ENCODE measurements around the gene STT3B. TPM values are rescaled to one million over a fixed set of nuclear protein-coding genes. Genes with fewer than 3 reads are reported as not detected.

The STT3B gene
- total RNA-seq, 1 experiment from 2014 or later, result 155 TPM

DNA sequence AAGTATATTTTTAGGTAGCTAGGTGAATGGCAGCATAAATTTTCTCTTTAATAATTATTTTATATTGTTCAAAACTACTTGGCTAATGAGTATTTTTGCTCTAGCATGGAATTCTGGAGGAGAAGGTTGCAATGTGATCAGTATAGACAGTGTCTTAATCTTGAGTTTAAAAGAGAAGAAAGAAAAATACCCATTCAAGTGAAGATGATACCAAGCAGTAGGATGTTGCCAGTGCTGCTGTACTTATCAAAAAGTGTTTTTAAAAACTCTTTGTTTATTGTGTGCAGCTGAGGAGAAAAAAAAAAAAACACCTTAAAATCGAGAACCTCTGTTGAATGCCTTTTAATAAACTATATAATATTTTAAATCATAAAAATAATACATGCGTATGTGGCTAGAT is 47.9 kb downstream of the STT3B start:
- H2AFZ ChIP-seq, result no peak overlapping the region
- POLR2A ChIA-PET (ENCODE audit: unreplicated experiment), result interaction anchor here (0.9 kb wide), 1 partner anchor 12 kb away, joined by 13 read pairs; no protein-coding TSS in a partner anchor
- DNase-seq, result no peak

DNA sequence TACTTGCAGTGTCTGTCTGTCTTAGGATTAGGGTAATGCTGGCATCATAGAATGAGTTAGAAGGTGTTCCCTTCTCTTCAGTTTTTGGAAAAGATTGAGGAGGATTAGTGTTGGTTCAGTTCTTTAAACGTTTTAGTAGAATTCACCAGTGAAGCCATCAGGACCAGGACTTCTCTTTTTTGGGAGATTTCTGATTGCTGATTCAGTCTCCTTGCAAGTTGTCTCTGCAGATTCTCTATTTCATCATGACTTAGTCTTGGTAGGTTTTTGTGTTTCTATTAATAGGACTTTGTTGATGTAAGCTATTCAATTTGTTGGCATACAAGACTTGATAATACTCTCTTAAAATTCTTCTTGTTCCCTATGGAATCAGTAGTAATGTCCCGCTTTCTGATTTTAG is 48.9 kb downstream of the STT3B start:
- no peaks in the 10 kb centered on the region for H3K36me3 ChIP-seq (ENCODE audit: low read depth)
- no peak for DNase-seq
- CTCF ChIA-PET, result no interaction called here
- H3K27ac ChIP-seq, result no peak overlapping the region
- BruUV-seq (replicated peaks), result no TSS peak
- no peaks in the 10 kb centered on the region for H3K27me3 ChIP-seq (ENCODE audit: insufficient read depth, low read depth)
- H3K4me2 ChIP-seq, result no peak overlapping the region
- no peaks in the 10 kb centered on the region for H3K4me1 ChIP-seq (replicated peaks; ENCODE audit: insufficient read depth)
- POLR2A ChIA-PET (ENCODE audit: unreplicated experiment), result no interaction called here
- intact Hi-C loops (cut with micrococcal nuclease; ENCODE audit: unreplicated experiment), result no loop called here
- H3F3A ChIP-seq (ENCODE audit: insufficient read depth, low read depth), result no peaks in the 10 kb centered on the region
- H3K9me3 ChIP-seq (ENCODE audit: insufficient read depth, low read depth), result no peaks in the 10 kb centered on the region
- peaks cover 32% of the 10 kb centered on the region for H3K79me2 ChIP-seq (ENCODE audit: low read depth)
- TF ChIP-seq, protein P1, sequence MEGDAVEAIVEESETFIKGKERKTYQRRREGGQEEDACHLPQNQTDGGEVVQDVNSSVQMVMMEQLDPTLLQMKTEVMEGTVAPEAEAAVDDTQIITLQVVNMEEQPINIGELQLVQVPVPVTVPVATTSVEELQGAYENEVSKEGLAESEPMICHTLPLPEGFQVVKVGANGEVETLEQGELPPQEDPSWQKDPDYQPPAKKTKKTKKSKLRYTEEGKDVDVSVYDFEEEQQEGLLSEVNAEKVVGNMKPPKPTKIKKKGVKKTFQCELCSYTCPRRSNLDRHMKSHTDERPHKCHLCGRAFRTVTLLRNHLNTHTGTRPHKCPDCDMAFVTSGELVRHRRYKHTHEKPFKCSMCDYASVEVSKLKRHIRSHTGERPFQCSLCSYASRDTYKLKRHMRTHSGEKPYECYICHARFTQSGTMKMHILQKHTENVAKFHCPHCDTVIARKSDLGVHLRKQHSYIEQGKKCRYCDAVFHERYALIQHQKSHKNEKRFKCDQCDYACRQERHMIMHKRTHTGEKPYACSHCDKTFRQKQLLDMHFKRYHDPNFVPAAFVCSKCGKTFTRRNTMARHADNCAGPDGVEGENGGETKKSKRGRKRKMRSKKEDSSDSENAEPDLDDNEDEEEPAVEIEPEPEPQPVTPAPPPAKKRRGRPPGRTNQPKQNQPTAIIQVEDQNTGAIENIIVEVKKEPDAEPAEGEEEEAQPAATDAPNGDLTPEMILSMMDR (conservative IDR thresholded peaks at IDR 0.05), result no peak
- TF ChIP-seq EZH2 (IDR thresholded peaks at IDR 0.05; ENCODE audit: low read depth), result no peak
- H4K20me1 ChIP-seq (ENCODE audit: insufficient read depth), result 0 out of 2 replicates have a peak, but pooled peaks cover 5% of the 10 kb centered on the region
- no peak overlapping the region for H3K4me3 ChIP-seq
- no peak overlapping the region for H2AFZ ChIP-seq
- no peaks in the 10 kb centered on the region for H3K9me2 ChIP-seq (ENCODE audit: insufficient read depth)

More for the DNA sequence above, 47.9 kb downstream of the STT3B start:
- no peaks in the 10 kb centered on the region for H3K27me3 ChIP-seq (ENCODE audit: insufficient read depth, low read depth)
- CTCF ChIA-PET, result no interaction called here
- no peaks in the 10 kb centered on the region for H3K4me1 ChIP-seq (replicated peaks; ENCODE audit: insufficient read depth)
- intact Hi-C loops (cut with micrococcal nuclease; ENCODE audit: unreplicated experiment), result no loop called here
- TF ChIP-seq EZH2 (IDR thresholded peaks at IDR 0.05; ENCODE audit: low read depth), result no peak
- TF ChIP-seq, protein P1 (conservative IDR thresholded peaks at IDR 0.05), result no peak
- no TSS peak for BruUV-seq (replicated peaks)
- no peaks in the 10 kb centered on the region for H3F3A ChIP-seq (ENCODE audit: insufficient read depth, low read depth)
- H3K9me3 ChIP-seq (ENCODE audit: insufficient read depth, low read depth), result no peaks in the 10 kb centered on the region
- H3K27ac ChIP-seq, result no peak overlapping the region
- peaks cover 33% of the 10 kb centered on the region for H3K79me2 ChIP-seq (ENCODE audit: low read depth)
- no peaks in the 10 kb centered on the region for H3K9me2 ChIP-seq (ENCODE audit: insufficient read depth)
- no peaks in the 10 kb centered on the region for H3K36me3 ChIP-seq (ENCODE audit: low read depth)
- 0 out of 2 replicates have a peak, but pooled peaks cover 5% of the 10 kb centered on the region for H4K20me1 ChIP-seq (ENCODE audit: insufficient read depth)
- no peak overlapping the region for H3K4me3 ChIP-seq
- no peak overlapping the region for H3K4me2 ChIP-seq

DNA sequence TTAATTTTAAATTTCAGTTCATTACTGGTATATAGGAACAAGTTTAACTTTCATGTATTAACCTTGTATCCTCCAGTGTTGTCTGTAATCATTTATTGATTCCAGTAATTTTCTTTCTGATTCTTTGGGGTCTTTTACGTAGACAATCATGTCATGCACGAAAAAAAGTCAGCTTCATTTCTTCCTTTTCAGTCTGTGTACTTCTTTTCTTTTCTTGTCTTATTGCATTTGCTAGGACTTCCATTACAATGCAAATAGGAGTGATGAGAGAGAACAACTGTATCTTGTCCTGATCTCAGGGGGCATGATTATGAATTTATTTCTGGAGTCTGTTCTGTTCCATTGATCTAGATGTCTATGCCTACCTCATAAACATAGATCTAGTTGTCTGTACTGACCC is 56.5 kb downstream of the STT3B start:
- POLR2A ChIA-PET (ENCODE audit: unreplicated experiment), result no interaction called here
- H3K27me3 ChIP-seq (ENCODE audit: insufficient read depth, low read depth), result no peaks in the 10 kb centered on the region
- no peak for TF ChIP-seq EZH2 (IDR thresholded peaks at IDR 0.05; ENCODE audit: low read depth)
- TF ChIP-seq, protein P1 (conservative IDR thresholded peaks at IDR 0.05), result no peak
- no peaks in the 10 kb centered on the region for H3K9me2 ChIP-seq (ENCODE audit: insufficient read depth)
- no peaks in the 10 kb centered on the region for H3F3A ChIP-seq (ENCODE audit: insufficient read depth, low read depth)
- no peaks in the 10 kb centered on the region; the same call in 1 of the 2 replicates for H3K36me3 ChIP-seq (ENCODE audit: low read depth)
- no peak overlapping the region for H3K27ac ChIP-seq
- CTCF ChIA-PET, result no interaction called here
- peaks cover 28% of the 10 kb centered on the region for H3K79me2 ChIP-seq (ENCODE audit: low read depth)
- H4K20me1 ChIP-seq (ENCODE audit: insufficient read depth), result no peaks in the 10 kb centered on the region
- H3K4me3 ChIP-seq, result no peak overlapping the region
- DNase-seq, result no peak
- H3K9me3 ChIP-seq (ENCODE audit: insufficient read depth, low read depth), result no peaks in the 10 kb centered on the region; the same call in 1 of the 2 replicates
- no peak overlapping the region for H3K4me2 ChIP-seq
- no peaks in the 10 kb centered on the region for H3K4me1 ChIP-seq (replicated peaks; ENCODE audit: insufficient read depth)
- H2AFZ ChIP-seq, result no peak overlapping the region
- BruUV-seq (replicated peaks), result no TSS peak
- intact Hi-C loops (cut with micrococcal nuclease; ENCODE audit: unreplicated experiment), result no loop called here
